HFF-Myc (cell line): ENCODE measurements around the gene ZNF358.

Source experiments
- DNase-seq: peaks from one replicate; pipeline ENCODE4 v3.0.0-alpha.2; 2011; ENCODE audit warnings: low read depth; ENCODE audit errors: extremely low read depth
- H3K4me3 ChIP-seq: replicated peaks from 2 replicates; pipeline ENCODE4 v1.5.1; 2011; ENCODE audit warnings: low read depth, mild to moderate bottlenecking, control low read depth, low read length
- TF ChIP-seq, protein P1 (sequence below): IDR thresholded peaks from 2 replicates; pipeline ENCODE4 v1.5.1; 2012; ENCODE audit warnings: mild to moderate bottlenecking, low read depth, low read length, control low read depth; ENCODE audit errors: missing control alignments

Gene ZNF358

DNA sequence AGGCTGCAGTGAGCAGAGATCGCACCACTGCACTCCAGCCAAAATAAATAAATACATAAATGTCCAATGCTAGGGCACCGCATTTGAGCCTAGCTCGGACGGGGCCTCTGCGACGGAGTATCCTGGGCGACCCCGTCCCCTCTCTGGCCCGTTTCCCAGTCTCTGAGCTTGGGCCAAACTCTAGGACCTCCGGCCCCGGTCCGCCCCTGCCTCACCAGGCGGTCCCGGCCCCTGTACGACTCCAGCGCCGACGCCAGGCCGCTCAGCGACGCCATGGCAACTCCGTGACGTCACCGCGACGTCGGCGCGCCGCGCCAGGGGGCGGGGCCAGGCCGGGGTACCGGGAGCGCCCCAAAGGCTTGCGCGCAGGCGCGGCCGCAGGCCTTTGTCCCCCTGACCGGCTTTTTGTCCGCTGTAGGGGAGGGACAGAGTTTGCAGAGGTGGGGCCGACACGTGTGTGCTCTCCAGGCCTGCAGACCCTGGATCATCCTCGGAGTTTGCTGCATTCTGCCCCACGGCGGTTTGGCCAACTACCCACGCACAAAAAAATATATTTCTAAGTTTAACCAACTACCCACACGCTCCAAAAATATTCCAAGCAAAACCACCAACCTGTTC, 27.1 kb upstream of the ZNF358 start, which contains the start of gene PEX11G:
PEX11G (minus strand) TSS at position 300 of the 618 bp plus-strand sequence; CDS start at position 275, 25 bp downstream.
- TF ChIP-seq, protein P1, sequence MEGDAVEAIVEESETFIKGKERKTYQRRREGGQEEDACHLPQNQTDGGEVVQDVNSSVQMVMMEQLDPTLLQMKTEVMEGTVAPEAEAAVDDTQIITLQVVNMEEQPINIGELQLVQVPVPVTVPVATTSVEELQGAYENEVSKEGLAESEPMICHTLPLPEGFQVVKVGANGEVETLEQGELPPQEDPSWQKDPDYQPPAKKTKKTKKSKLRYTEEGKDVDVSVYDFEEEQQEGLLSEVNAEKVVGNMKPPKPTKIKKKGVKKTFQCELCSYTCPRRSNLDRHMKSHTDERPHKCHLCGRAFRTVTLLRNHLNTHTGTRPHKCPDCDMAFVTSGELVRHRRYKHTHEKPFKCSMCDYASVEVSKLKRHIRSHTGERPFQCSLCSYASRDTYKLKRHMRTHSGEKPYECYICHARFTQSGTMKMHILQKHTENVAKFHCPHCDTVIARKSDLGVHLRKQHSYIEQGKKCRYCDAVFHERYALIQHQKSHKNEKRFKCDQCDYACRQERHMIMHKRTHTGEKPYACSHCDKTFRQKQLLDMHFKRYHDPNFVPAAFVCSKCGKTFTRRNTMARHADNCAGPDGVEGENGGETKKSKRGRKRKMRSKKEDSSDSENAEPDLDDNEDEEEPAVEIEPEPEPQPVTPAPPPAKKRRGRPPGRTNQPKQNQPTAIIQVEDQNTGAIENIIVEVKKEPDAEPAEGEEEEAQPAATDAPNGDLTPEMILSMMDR, result no peak
- DNase-seq, result no peak
- peak within 1 kb of the TSS; percentile 47 for H3K4me3 ChIP-seq

DNA sequence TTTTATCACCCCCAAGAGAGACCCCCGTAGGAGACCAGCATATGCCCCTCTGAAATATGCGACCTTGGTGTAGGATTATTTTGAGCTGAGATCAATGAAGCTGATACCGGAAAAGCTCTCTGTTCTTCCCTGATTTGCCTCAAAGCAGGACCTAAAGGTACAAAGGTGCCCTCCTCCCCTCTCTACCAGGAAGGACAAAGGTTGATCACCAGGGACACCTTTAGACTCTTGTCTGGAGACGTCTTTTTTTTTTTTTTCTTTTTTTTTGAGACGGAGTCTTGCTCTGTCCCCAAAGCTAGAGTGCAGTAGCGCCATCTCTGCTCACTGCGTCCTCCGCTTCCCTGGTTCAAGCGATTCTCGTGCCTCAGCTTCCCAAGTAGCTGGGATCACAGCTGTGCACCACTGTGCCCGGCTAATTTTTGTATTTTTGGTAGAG, 26.3 kb upstream of the ZNF358 start:
- TF ChIP-seq, protein P1, result no peak
- no peak overlapping the region for H3K4me3 ChIP-seq

DNA sequence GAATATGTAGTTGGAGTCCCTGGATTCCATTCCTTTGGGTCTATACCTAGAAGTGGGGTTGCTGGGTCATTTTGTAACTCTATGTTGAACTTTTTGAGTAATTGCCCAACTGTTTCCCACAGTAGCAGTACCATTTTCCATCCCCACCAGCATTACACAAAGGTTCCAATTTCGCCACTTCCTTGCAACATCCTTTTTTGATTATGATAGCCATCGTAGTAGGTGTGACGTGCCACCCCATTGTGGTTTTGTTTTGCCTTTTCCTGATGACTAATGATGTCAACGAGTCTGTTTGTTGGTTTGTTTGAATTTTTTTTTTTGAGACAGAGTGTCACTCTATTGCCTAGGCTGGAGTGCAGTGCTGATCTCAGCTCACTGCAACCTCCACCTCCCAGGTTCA, 23.8 kb upstream of the ZNF358 start:
- TF ChIP-seq, protein P1, result no peak
- DNase-seq, result no peak
- no peak overlapping the region for H3K4me3 ChIP-seq

More for the DNA sequence above, 26.3 kb upstream of the ZNF358 start:
- no peak for DNase-seq

DNA sequence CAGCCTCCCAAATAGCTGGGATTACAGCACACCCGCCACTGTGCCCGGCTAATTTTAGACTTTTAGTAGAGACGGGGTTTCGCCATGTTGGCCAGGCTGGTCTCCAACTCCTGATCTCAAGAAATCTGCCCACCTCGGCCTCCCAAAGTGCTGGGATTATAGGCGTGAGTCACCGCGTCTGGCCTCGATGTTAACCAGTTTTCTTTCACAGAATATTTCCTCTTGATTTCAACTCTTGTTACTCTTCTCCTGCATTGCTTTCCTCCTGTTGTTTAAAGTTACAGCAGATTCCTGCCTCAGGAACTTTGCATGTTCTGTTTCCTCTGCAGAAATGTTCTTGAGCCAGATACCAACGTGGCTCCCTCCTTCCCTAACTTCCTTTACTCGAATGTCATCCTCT, 23.3 kb upstream of the ZNF358 start:
- no peak for DNase-seq

DNA sequence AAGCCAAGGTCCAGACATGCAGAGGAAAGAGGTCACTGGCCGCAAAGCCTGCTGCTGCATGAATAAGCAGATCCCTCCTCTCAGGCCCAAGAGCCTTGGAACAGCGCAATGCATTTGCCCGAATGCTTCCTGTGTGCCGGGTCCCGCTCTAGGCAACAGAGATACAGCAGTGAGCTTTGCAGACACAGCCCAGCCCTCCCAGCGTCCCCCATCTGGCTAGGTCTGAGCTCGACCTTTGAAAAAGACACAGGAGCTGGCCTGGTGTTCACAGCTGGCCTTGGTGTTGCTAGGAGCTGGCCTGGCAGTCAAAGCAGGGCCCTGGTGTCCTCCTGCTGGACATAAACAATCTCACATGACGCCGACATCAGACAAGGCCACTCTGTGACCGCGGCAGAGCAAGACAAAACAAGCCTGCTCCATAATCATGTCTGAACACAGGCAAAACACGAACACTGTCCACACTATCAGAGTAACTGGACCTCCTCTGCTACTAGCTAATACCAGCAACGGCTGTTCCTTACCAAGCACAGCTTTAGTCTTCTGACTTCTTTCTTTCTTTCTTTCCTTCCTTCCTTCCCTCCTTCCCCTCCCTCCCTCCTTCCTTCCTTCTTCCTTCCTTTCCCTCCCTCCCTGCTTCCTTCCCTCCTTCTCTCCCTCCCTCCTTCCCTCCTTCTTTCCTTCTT, 21.3 kb upstream of the ZNF358 start:
- TF ChIP-seq, protein P1, result no peak
- no peak overlapping the region for H3K4me3 ChIP-seq
- DNase-seq, result no peak

More for the DNA sequence above, 23.3 kb upstream of the ZNF358 start:
- TF ChIP-seq, protein P1, result no peak
- H3K4me3 ChIP-seq, result no peak overlapping the region

DNA sequence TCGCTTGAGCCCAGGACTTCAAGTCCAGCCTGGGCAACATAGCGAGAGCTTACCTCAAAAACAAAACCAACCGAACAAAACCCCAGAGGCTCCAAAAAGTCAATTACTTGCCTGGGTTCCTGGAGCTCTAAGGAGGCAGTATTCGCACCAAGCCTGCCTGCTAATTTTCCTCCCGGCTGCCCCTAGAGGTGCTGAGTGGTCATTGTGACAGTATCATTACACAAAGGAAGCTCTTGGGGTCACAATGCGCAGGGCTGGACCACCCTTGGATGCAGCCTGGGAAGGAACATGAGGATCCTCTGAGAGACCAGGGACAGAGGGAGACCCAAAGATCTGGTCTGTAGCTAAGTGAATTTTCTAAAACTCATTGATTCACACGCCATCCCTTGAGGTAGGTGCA, 18.6 kb upstream of the ZNF358 start:
- no peak overlapping the region for H3K4me3 ChIP-seq
- DNase-seq, result no peak
- TF ChIP-seq, protein P1, result peak; percentile 43
